Neural crest cell (in vitro differentiated cells): ENCODE measurements around the gene HDAC1. TPM values are rescaled to one million over a fixed set of nuclear protein-coding genes. Genes with fewer than 3 reads are reported as not detected.
"Not testable (repeated sequence)": the region's sequence is repeated elsewhere in the genome, so short reads cannot be mapped to it uniquely, and the experiment has no call there.

Experiments used
- DNase-seq: peaks from one replicate; pipeline ENCODE4 v3.0.0; 2021; ENCODE audit warnings: low read depth, mixed read lengths, low spot score
- H3K27ac Mint-ChIP-seq: one replicate; pipeline ENCODE4 v1.8.0; 2021; ENCODE audit warnings: mild to moderate bottlenecking, mixed read lengths; ENCODE audit not compliant: unreplicated experiment
- H3K27me3 Mint-ChIP-seq: 2 replicates; pipeline ENCODE4 v1.8.0; 2021; ENCODE audit warnings: low read depth, mild to moderate bottlenecking, mixed read lengths
- H3K36me3 Mint-ChIP-seq: 2 replicates; pipeline ENCODE4 v1.8.0; 2021; ENCODE audit warnings: low read depth, mild to moderate bottlenecking, mixed read lengths
- H3K4me1 Mint-ChIP-seq: 2 replicates; pipeline ENCODE4 v1.8.0; 2021; ENCODE audit warnings: mixed read lengths
- H3K4me3 Mint-ChIP-seq: one replicate; pipeline ENCODE4 v1.8.0; 2021; ENCODE audit warnings: mild to moderate bottlenecking, mixed read lengths
- H3K9me3 Mint-ChIP-seq: 2 replicates; pipeline ENCODE4 v1.8.0; 2021; ENCODE audit warnings: mixed read lengths
- CTCF ChIP-seq: fragments of 200-600 bp; sonication (generic); conservative IDR thresholded peaks from 2 replicates; pipeline ENCODE4 v1.5.0; 2021; ENCODE audit warnings: antibody characterized with exemption, mild to moderate bottlenecking
- total RNA-seq: library from RNA; stranded (reverse); gene quantifications from 2 replicates; pipeline ENCODE4 v1.2.1, GENCODE V29; 2021

HDAC1 gene
- total RNA-seq, 1 donor from 2014 or later: 130 TPM

- H3K4me1 Mint-ChIP-seq: no peaks in the 10 kb centered on the region
- TF ChIP-seq CTCF: no peak
- no peaks in the 10 kb centered on the region for H3K27me3 Mint-ChIP-seq
- no peak overlapping the region for H3K4me3 Mint-ChIP-seq
- H3K36me3 Mint-ChIP-seq: no peaks in the 10 kb centered on the region
- H3K27ac Mint-ChIP-seq: no peak overlapping the region
- DNase-seq: no peak
- H3K9me3 Mint-ChIP-seq: no peaks in the 10 kb centered on the region
Measured at GRCh38 chr1:32285658-32286057, 6.2 kb upstream of the HDAC1 start.

- no peaks in the 10 kb centered on the region for H3K9me3 Mint-ChIP-seq
- H3K27ac Mint-ChIP-seq: no peak overlapping the region
- TF ChIP-seq CTCF: no peak
- H3K27me3 Mint-ChIP-seq: no peaks in the 10 kb centered on the region
- DNase-seq: no peak
- H3K36me3 Mint-ChIP-seq: no peaks in the 10 kb centered on the region
- peaks cover 5% of the 10 kb centered on the region for H3K4me1 Mint-ChIP-seq
- H3K4me3 Mint-ChIP-seq: no peak overlapping the region
Measured at GRCh38 chr1:32286763-32287162, 5.1 kb upstream of the HDAC1 start.

- Mint-ChIP-seq H3K27me3 (no peaks in the 10 kb centered on the region), H3K27ac (no peak overlapping the region), H3K4me3 (no peak overlapping the region), H3K9me3 (no peaks in the 10 kb centered on the region), H3K4me1 (peaks cover 14% of the 10 kb centered on the region), H3K36me3 (peaks cover 2% of the 10 kb centered on the region)
- DNase-seq: no peak
- no peak for TF ChIP-seq CTCF
Measured at GRCh38 chr1:32289256-32289655, 2.6 kb upstream of the HDAC1 start.

GRCh38 chr1:32291145-32291707, 657 bp upstream of the HDAC1 start:
- Mint-ChIP-seq H3K27me3 (no peaks in the 10 kb centered on the region), H3K9me3 (no peaks in the 10 kb centered on the region), H3K4me3 (peak overlapping the region; percentile 99), H3K4me1 (peaks cover 24% of the 10 kb centered on the region), H3K36me3 (peaks cover 2% of the 10 kb centered on the region), H3K27ac (peak overlapping the region; percentile 25)
- DNase-seq: no peak
- no peak for TF ChIP-seq CTCF

GRCh38 chr1:32298211-32298610, 6.3 kb downstream of the HDAC1 start:
- H3K27ac Mint-ChIP-seq, H3K27me3 Mint-ChIP-seq, DNase-seq, H3K36me3 Mint-ChIP-seq, H3K9me3 Mint-ChIP-seq, H3K4me3 Mint-ChIP-seq: not testable (repeated sequence)
- H3K4me1 Mint-ChIP-seq: peaks cover 21% of the 10 kb centered on the region

GRCh38 chr1:32299327-32299726, 7.4 kb downstream of the HDAC1 start:
- Mint-ChIP-seq H3K27me3 (no peaks in the 10 kb centered on the region), H3K4me3 (no peak overlapping the region), H3K36me3 (peaks cover 16% of the 10 kb centered on the region), H3K4me1 (peaks cover 21% of the 10 kb centered on the region), H3K27ac (no peak overlapping the region), H3K9me3 (no peaks in the 10 kb centered on the region)
- no peak for TF ChIP-seq CTCF
- no peak for DNase-seq
